WERI-Rb-1 (cell line): Measurements from ENCODE around the gene OR2A14.

Experiments used
- DNase-seq: peaks from one replicate; pipeline ENCODE4 v3.0.0-alpha.2; 2020
- H3K27ac ChIP-seq: fragments of 250-450 bp; sonication (Bioruptor Pico); 2 replicates; pipeline ENCODE4 v1.5.1; 2020; ENCODE audit warnings: mild to moderate bottlenecking, moderate library complexity
- H3K27me3 ChIP-seq: fragments of 250-450 bp; sonication (Bioruptor Pico); 2 replicates; pipeline ENCODE4 v1.5.1; 2021; ENCODE audit warnings: mild to moderate bottlenecking, low read depth, moderate library complexity; ENCODE audit not compliant: insufficient read depth, severe bottlenecking
- H3K36me3 ChIP-seq: fragments of 250-450 bp; sonication (Bioruptor Pico); 2 replicates; pipeline ENCODE4 v1.5.1; 2020; ENCODE audit warnings: mild to moderate bottlenecking, moderate library complexity
- H3K4me3 ChIP-seq: 2 replicates; pipeline ENCODE4 v1.5.1; 2011; ENCODE audit warnings: low read depth, mild to moderate bottlenecking, control low read depth, low read length
- H3K9me3 ChIP-seq: fragments of 250-450 bp; sonication (Bioruptor Pico); 2 replicates; pipeline ENCODE4 v1.5.1; 2021; ENCODE audit warnings: mild to moderate bottlenecking, moderate library complexity; ENCODE audit not compliant: severe bottlenecking
- CTCF ChIP-seq: IDR thresholded peaks from 2 replicates; pipeline ENCODE4 v1.5.1; 2011; ENCODE audit warnings: low read depth, mild to moderate bottlenecking, control low read depth, inconsistent platforms, low read length

OR2A14 gene

GRCh38 chr7:144122876-144123275, at the start of gene OR2A14:
TSS of gene OR2A14 (plus strand) at chr7:144123176. CDS start at chr7:144129113, 5,937 bp downstream.
- Histone ChIP-seq H3K27me3 (no peaks in the 10 kb centered on the region), H3K9me3 (no peaks in the 10 kb centered on the region), H3K36me3 (no peaks in the 10 kb centered on the region), H3K4me3 (no peak within 1 kb of the TSS), H3K27ac (no peak within 1 kb of the TSS)
- no peak for TF ChIP-seq CTCF
- no peak for DNase-seq

GRCh38 chr7:144074374-144074773, 48.6 kb upstream of the OR2A14 start:
- H3K27me3 ChIP-seq = no peaks in the 10 kb centered on the region
- no peak for TF ChIP-seq CTCF
- DNase-seq = no peak

GRCh38 chr7:144085978-144086377, 37.0 kb upstream of the OR2A14 start, which contains the start of gene OR2A12:
TSS of gene OR2A12 (plus strand) at chr7:144086278. CDS start at chr7:144095108, 8,830 bp downstream.
- H3K4me3 ChIP-seq = no peak within 1 kb of the TSS
- peaks cover 4% of the 10 kb centered on the region for H3K9me3 ChIP-seq
- H3K36me3 ChIP-seq = no peaks in the 10 kb centered on the region
- TF ChIP-seq CTCF = no peak
- no peak within 1 kb of the TSS for H3K27ac ChIP-seq
- H3K27me3 ChIP-seq = no peaks in the 10 kb centered on the region
- no peak for DNase-seq

More at GRCh38 chr7:144074374-144074773, 48.6 kb upstream of the OR2A14 start:
- Histone ChIP-seq H3K9me3 (no peaks in the 10 kb centered on the region), H3K36me3 (no peaks in the 10 kb centered on the region), H3K27ac (no peak overlapping the region), H3K4me3 (no peak overlapping the region)

- no peak for DNase-seq
- no peak for TF ChIP-seq CTCF
- Histone ChIP-seq H3K4me3 (no peak overlapping the region), H3K9me3 (peaks cover 4% of the 10 kb centered on the region), H3K27me3 (no peaks in the 10 kb centered on the region), H3K36me3 (no peaks in the 10 kb centered on the region), H3K27ac (no peak overlapping the region)
Observed at GRCh38 chr7:144086730-144087129, 36.2 kb upstream of the OR2A14 start.

- TF ChIP-seq CTCF = no peak
- H3K27ac ChIP-seq = no peak overlapping the region
- H3K9me3 ChIP-seq = peaks cover 4% of the 10 kb centered on the region
- H3K4me3 ChIP-seq = no peak overlapping the region
- DNase-seq = no peak
- no peaks in the 10 kb centered on the region for H3K36me3 ChIP-seq
- H3K27me3 ChIP-seq = no peaks in the 10 kb centered on the region
Observed at GRCh38 chr7:144087230-144087629, 35.7 kb upstream of the OR2A14 start.

- no peak for DNase-seq
- no peaks in the 10 kb centered on the region for H3K36me3 ChIP-seq
- peaks cover 4% of the 10 kb centered on the region for H3K9me3 ChIP-seq
- no peak overlapping the region for H3K4me3 ChIP-seq
- no peak for TF ChIP-seq CTCF
- H3K27me3 ChIP-seq = no peaks in the 10 kb centered on the region
- no peak overlapping the region for H3K27ac ChIP-seq
Observed at GRCh38 chr7:144090667-144091066, 32.3 kb upstream of the OR2A14 start.
